C4-2B (cell line): ENCODE data around the gene LCN12.

Experiments
- CTCF ChIP-seq: fragments of 450-650 bp; conservative IDR thresholded peaks from 2 replicates; pipeline ENCODE4 v1.5.1; 2017; ENCODE audit warnings: mild to moderate bottlenecking
- ZFX ChIP-seq: fragments of 450-650 bp; IDR thresholded peaks from 2 replicates; pipeline ENCODE4 v1.6.1; 2017

- TF ChIP-seq CTCF: no peak
- no peak for TF ChIP-seq ZFX
These were observed 31.7 kb downstream of the LCN12 start for GRCh38 chr9:136983656-136984314.
